IPS-NIHi11 (cell line): Measurements from ENCODE around the gene SPTLC1.
A peak's percentile ranks its signal among the peaks of the same experiment; 100 is the strongest.
"Not testable (repeated sequence)": the region's sequence is repeated elsewhere in the genome, so short reads cannot be mapped to it uniquely, and the experiment has no call there.

ENCODE experiments used
- DNase-seq: peaks from one replicate; pipeline ENCODE4 v3.0.0; 2012; ENCODE audit warnings: mixed read lengths, low spot score

The SPTLC1 gene

GRCh38 chr9:92115071-92115858 lies at the start of gene SPTLC1:
SPTLC1 (minus strand) TSS chr9:92115413; CDS start chr9:92115370, 43 bp downstream.
- DNase-seq, result peak; percentile 98

- no peak for DNase-seq
These were observed 49.8 kb upstream of the SPTLC1 start for GRCh38 chr9:92164975-92165374.

- no peak for DNase-seq
These were observed 49.3 kb upstream of the SPTLC1 start for GRCh38 chr9:92164490-92164889.

- no peak for DNase-seq
These were observed 48.1 kb upstream of the SPTLC1 start for GRCh38 chr9:92163276-92163675.

- no peak for DNase-seq
These were observed 45.6 kb upstream of the SPTLC1 start for GRCh38 chr9:92160786-92161185.

- DNase-seq, result no peak
These were observed 43.8 kb upstream of the SPTLC1 start for GRCh38 chr9:92159058-92159457.

- DNase-seq, result no peak
These were observed 42.9 kb upstream of the SPTLC1 start for GRCh38 chr9:92158097-92158601.

GRCh38 chr9:92155736-92156135 lies 40.5 kb upstream of the SPTLC1 start:
- DNase-seq, result not testable (repeated sequence)

- DNase-seq, result no peak
These were observed 40.0 kb upstream of the SPTLC1 start for GRCh38 chr9:92155221-92155620.

GRCh38 chr9:92153466-92154415 lies 38.5 kb upstream of the SPTLC1 start:
- DNase-seq, result not testable (repeated sequence)

- DNase-seq, result no peak
These were observed 36.6 kb upstream of the SPTLC1 start for GRCh38 chr9:92151691-92152393.

GRCh38 chr9:92150501-92151470 lies 35.6 kb upstream of the SPTLC1 start:
- not testable (repeated sequence) for DNase-seq

- DNase-seq, result no peak
These were observed 32.6 kb upstream of the SPTLC1 start for GRCh38 chr9:92147852-92148180.

- peak; percentile 20 for DNase-seq
These were observed 32.0 kb upstream of the SPTLC1 start for GRCh38 chr9:92147030-92147851.

- DNase-seq, result no peak
These were observed 31.4 kb upstream of the SPTLC1 start for GRCh38 chr9:92146610-92147009.

- DNase-seq, result not testable (repeated sequence)
These were observed 30.6 kb upstream of the SPTLC1 start for GRCh38 chr9:92145784-92146183.

- DNase-seq, result no peak
These were observed 27.1 kb upstream of the SPTLC1 start for GRCh38 chr9:92142329-92142728.

GRCh38 chr9:92141144-92142129 lies 26.2 kb upstream of the SPTLC1 start:
- DNase-seq, result peak; percentile 73

- no peak for DNase-seq
These were observed 25.5 kb upstream of the SPTLC1 start for GRCh38 chr9:92140754-92141143.
